OCI-LY7 (cell line): ENCODE measurements around the gene SCLT1. TPM values are rescaled to one million over a fixed set of nuclear protein-coding genes. Genes with fewer than 3 reads are reported as not detected.

Experiments
- BruUV-seq: library from RNA; stranded (reverse); fragments of 400-500 nt; replicated peaks from 2 replicates; lab custom pipeline; 2021; lab: Mats Ljungman, UMichigan
- CTCF ChIA-PET: fragments of 300-600 bp; sonication (Branson Sonifier 250); formaldehyde crosslinking; loops from one replicate; lab custom pipeline; 2022; ENCODE audit warnings: antibody characterized with exemption; ENCODE audit not compliant: unreplicated experiment; lab: Charles Lee
- POLR2A ChIA-PET: fragments of 300-600 bp; sonication (Branson Sonifier 250); formaldehyde crosslinking; loops from one replicate; lab custom pipeline; 2022; ENCODE audit warnings: antibody characterized with exemption; lab: Charles Lee
- DNase-seq: peaks from one replicate; pipeline ENCODE4 v3.0.0-alpha.2; 2015; ENCODE audit warnings: low spot score
- H2AFZ ChIP-seq: fragments of 200-600 bp; sonication (generic), shearing (Covaris generic); 2 replicates; pipeline ENCODE4 v1.6.1; 2014; ENCODE audit warnings: mild to moderate bottlenecking, antibody characterized with exemption, low read length, moderate library complexity
- H3K27ac ChIP-seq: fragments of 200-600 bp; sonication (generic); 2 replicates; pipeline ENCODE4 v1.5.1; 2014; ENCODE audit warnings: mixed run types, low read depth, mild to moderate bottlenecking, moderate library complexity, low read length, inconsistent platforms; ENCODE audit not compliant: poor library complexity, severe bottlenecking
- H3K36me3 ChIP-seq: fragments of 200-600 bp; sonication (generic); 2 replicates; pipeline ENCODE4 v1.6.1; 2014; ENCODE audit warnings: mild to moderate bottlenecking, antibody characterized with exemption, low read length, moderate library complexity, mixed read lengths; ENCODE audit not compliant: insufficient read depth
- H3K4me1 ChIP-seq: fragments of 200-600 bp; sonication (generic); 2 replicates; pipeline ENCODE4 v1.5.1; 2014; ENCODE audit warnings: mild to moderate bottlenecking, low read length; ENCODE audit not compliant: insufficient read depth, poor library complexity, severe bottlenecking
- H3K4me2 ChIP-seq: fragments of 200-600 bp; sonication (generic); 2 replicates; pipeline ENCODE4 v1.6.1; 2014; ENCODE audit warnings: mild to moderate bottlenecking, low read length
- H3K4me3 ChIP-seq: fragments of 200-600 bp; sonication (generic); 2 replicates; pipeline ENCODE4 v1.5.1; 2014; ENCODE audit warnings: mild to moderate bottlenecking, low read depth, low read length; ENCODE audit not compliant: poor library complexity, severe bottlenecking
- H3K79me2 ChIP-seq: fragments of 200-600 bp; sonication (generic); 2 replicates; pipeline ENCODE4 v1.6.1; 2016; ENCODE audit warnings: low read depth, mild to moderate bottlenecking, low read length, moderate library complexity, mixed read lengths; ENCODE audit not compliant: insufficient read depth
- H3K9me2 ChIP-seq: fragments of 200-600 bp; sonication (generic); 2 replicates; pipeline ENCODE4 v1.6.1; 2016; ENCODE audit warnings: mild to moderate bottlenecking, low read length, mixed read lengths; ENCODE audit not compliant: insufficient read depth
- H3K9me3 ChIP-seq: fragments of 200-600 bp; sonication (generic); 2 replicates; pipeline ENCODE4 v1.6.1; 2014; ENCODE audit warnings: mild to moderate bottlenecking, mixed run types, low read length, mixed read lengths
- H4K20me1 ChIP-seq: fragments of 200-600 bp; sonication (generic); 2 replicates; pipeline ENCODE4 v1.6.1; 2014; ENCODE audit warnings: mild to moderate bottlenecking, antibody characterized with exemption, low read length, moderate library complexity, mixed read lengths; ENCODE audit not compliant: insufficient read depth
- CTCF ChIP-seq: fragments of 200-600 bp; sonication (generic); conservative IDR thresholded peaks from 2 replicates; pipeline ENCODE4 v1.5.1; 2014; ENCODE audit warnings: mild to moderate bottlenecking, antibody characterized with exemption, low read length, moderate library complexity, mixed read lengths
- EZH2phosphoT487 ChIP-seq: fragments of 200-600 bp; sonication (generic); IDR thresholded peaks from 2 replicates; pipeline ENCODE4 v1.6.1; 2018; ENCODE audit warnings: low read depth, borderline replicate concordance, mild to moderate bottlenecking, mixed run types, antibody characterized with exemption, low read length, moderate library complexity, mixed read lengths
- intact Hi-C: fragments of 100-400 bp; cut with micrococcal nuclease; formaldehyde crosslinking; loops from one replicate; pipeline ENCODE4 v1.10.0; 2022; ENCODE audit not compliant: unreplicated experiment
- total RNA-seq, 2 experiments: library from RNA; depleted of rRNA in 1 of 2; stranded (reverse); fragments of >200 nt in 1 of 2; shearing (Covaris generic) in 1 of 2; gene quantifications; 2 replicates each; pipeline ENCODE4 v1.2.3, GENCODE V29; 2014 to 2022

SCLT1 gene
- total RNA-seq, 2 experiments from 2014 or later = 36.9 to 42.0 TPM

- POLR2A ChIA-PET = interaction anchor here (0.6 to 1.1 kb wide), 4 partner anchors 12 to 34 kb away, joined by 3 to 4 read pairs (median 3); no protein-coding TSS in a partner anchor
- BruUV-seq = no TSS peak
- peaks cover 100% of the 10 kb centered on the region for H3K36me3 ChIP-seq
- no peak overlapping the region for H2AFZ ChIP-seq
- H3K27ac ChIP-seq = peak overlapping the region; percentile 28
- TF ChIP-seq EZH2phosphoT487 (no peak), CTCF (no peak)
- no peak overlapping the region for H3K4me3 ChIP-seq
- H3K4me1 ChIP-seq = peaks cover 5% of the 10 kb centered on the region
- H3K9me3 ChIP-seq = no peaks in the 10 kb centered on the region
- H4K20me1 ChIP-seq = 0 out of 2 replicates have a peak, but pooled peaks cover 11% of the 10 kb centered on the region
- no peak overlapping the region for H3K4me2 ChIP-seq
- intact Hi-C loops = loop anchor here (1.0 to 5.0 kb wide), 5 partner anchors 35 to 671 kb away; partner anchors contain the start of gene JADE1
- DNase-seq = no peak
- peaks cover 11% of the 10 kb centered on the region; the same call in 1 of the 2 replicates for H3K79me2 ChIP-seq
- H3K9me2 ChIP-seq = no peaks in the 10 kb centered on the region
- CTCF ChIA-PET = no interaction called here
These were observed 230.6 kb downstream of the SCLT1 start for GRCh38 chr4:128862608-128863311.

GRCh38 chr4:128861856-128862518 is 231.4 kb downstream of the SCLT1 start:
- no peak for TF ChIP-seq EZH2phosphoT487
- TF ChIP-seq CTCF = no peak
- no TSS peak for BruUV-seq
- Histone ChIP-seq H3K79me2 (peaks cover 11% of the 10 kb centered on the region; the same call in 1 of the 2 replicates), H4K20me1 (0 out of 2 replicates have a peak, but pooled peaks cover 11% of the 10 kb centered on the region), H3K4me3 (no peak overlapping the region), H3K4me2 (no peak overlapping the region), H3K9me3 (no peaks in the 10 kb centered on the region), H3K27ac (no peak overlapping the region), H2AFZ (no peak overlapping the region), H3K9me2 (no peaks in the 10 kb centered on the region), H3K36me3 (peaks cover 100% of the 10 kb centered on the region), H3K4me1 (peaks cover 5% of the 10 kb centered on the region)
- intact Hi-C loops = loop anchor here (5.0 kb wide), 3 partner anchors 35 to 410 kb away; no protein-coding TSS in a partner anchor
- ChIA-PET CTCF (interaction anchor here (0.7 kb wide), 1 partner anchor 276 kb away, joined by 3 read pairs; no protein-coding TSS in a partner anchor), POLR2A (interaction anchor here (0.7 to 1.1 kb wide), 2 partner anchors 12 to 33 kb away, joined by 3 to 4 read pairs; no protein-coding TSS in a partner anchor)
- DNase-seq = no peak
